HepG2 (cell line): Measurements from ENCODE around the gene EVA1A. TPM values are rescaled to one million over a fixed set of nuclear protein-coding genes. Genes with fewer than 3 reads are reported as not detected.

ENCODE experiments used
- ATAC-seq: fragments of 200-7000 bp; cut with Tn5 transposase; 3 replicates; pipeline ENCODE4 v1.9.1; 2020; ENCODE audit warnings: mild to moderate bottlenecking, moderate library complexity
- BruUV-seq: library from RNA; stranded (reverse); fragments of 400-500 nt; replicated peaks from 2 replicates; lab custom pipeline; 2021; lab: Mats Ljungman, UMichigan
- CTCF ChIA-PET: fragments of 300-600 bp; formaldehyde crosslinking; extraction: SDS; loops from one replicate; lab custom pipeline; 2021; ENCODE audit warnings: low total read pairs, inconsistent platforms, low intra/inter-chr PET ratio; lab: Yijun Ruan, JAX
- POLR2A ChIA-PET: fragments of 350-600 bp; sonication (Branson Sonifier 250); formaldehyde crosslinking; loops from one replicate; lab custom pipeline; 2020; ENCODE audit warnings: antibody characterized with exemption, inconsistent platforms; lab: Yijun Ruan, JAX
- DNase-seq: peaks from one replicate; pipeline ENCODE4 v3.0.0-alpha.2; 2015; ENCODE audit warnings: low spot score
- FAIRE-seq: peaks from 3 replicates; lab custom pipeline; 2011; peaks lifted over from hg19 to GRCh38; lab: Jason Lieb, UNC
- H2AFZ ChIP-seq: one replicate; pipeline ENCODE4 v1.6.1; 2011; ENCODE audit warnings: low read length, inconsistent platforms
- H3K27ac ChIP-seq: fragments of 300-600 bp; 3 replicates; pipeline ENCODE4 v1.8.0; 2011; ENCODE audit warnings: mixed run types, mild to moderate bottlenecking, mixed read lengths, low read length, inconsistent platforms; ENCODE audit not compliant: insufficient read depth; ENCODE audit errors: extremely low read length
- H3K27me3 ChIP-seq, 2 experiments: fragments of 200-600 bp in 1 of 2; 2 replicates in 1 of 2; 3 replicates in 1 of 2; pipeline versions ENCODE4 v1.6.0 to v1.8.0; 2011; ENCODE audit warnings: low read length in 2 of 2, mild to moderate bottlenecking in 2 of 2, moderate library complexity in 2 of 2, inconsistent platforms in 1 of 2; ENCODE audit not compliant: insufficient read depth in 2 of 2, control insufficient read depth in 1 of 2
- H3K36me3 ChIP-seq, 2 experiments: fragments of 200-600 bp in 1 of 2; replicated peaks in 1 of 2; 2 replicates in 1 of 2; 3 replicates in 1 of 2; pipeline versions ENCODE4 v1.5.1 to v1.8.0; 2011; ENCODE audit warnings: low read length in 2 of 2, inconsistent platforms in 1 of 2; ENCODE audit not compliant: insufficient read depth in 2 of 2, control insufficient read depth in 1 of 2
- H3K4me1 ChIP-seq: 2 replicates; pipeline ENCODE4 v1.5.1; 2012; ENCODE audit warnings: low read length, inconsistent platforms; ENCODE audit not compliant: insufficient read depth
- H3K4me2 ChIP-seq: 2 replicates; pipeline ENCODE4 v1.6.0; 2011; ENCODE audit warnings: low read depth, low read length, inconsistent platforms
- H3K4me3 ChIP-seq, 3 experiments: fragments of 200-600 bp in 1 of 3; sonication (generic), shearing (Covaris generic) in 1 of 3; replicated peaks in 1 of 3; 2 replicates each; pipeline ENCODE4 v1.5.1; 2011 to 2016; ENCODE audit warnings: low read length in 3 of 3, inconsistent platforms in 2 of 3, low read depth in 2 of 3, mild to moderate bottlenecking in 2 of 3, control low read depth in 1 of 3, mixed read lengths in 1 of 3; ENCODE audit not compliant: insufficient read depth in 1 of 3
- H3K79me2 ChIP-seq: one replicate; pipeline ENCODE4 v1.6.1; 2011; ENCODE audit warnings: low read length, inconsistent platforms; ENCODE audit not compliant: insufficient read depth
- H3K9ac ChIP-seq: 2 replicates; pipeline ENCODE4 v1.6.0; 2011; ENCODE audit warnings: mild to moderate bottlenecking, low read depth, low read length, inconsistent platforms; ENCODE audit not compliant: insufficient read depth
- H3K9me3 ChIP-seq: 2 replicates; pipeline ENCODE4 v1.5.1; 2012; ENCODE audit warnings: mild to moderate bottlenecking, low read length
- H4K20me1 ChIP-seq: 2 replicates; pipeline ENCODE4 v1.6.0; 2011; ENCODE audit warnings: inconsistent platforms, mild to moderate bottlenecking, low read length, moderate library complexity; ENCODE audit not compliant: insufficient read depth
- EP300 ChIP-seq, 3 experiments: sonication (generic) in 1 of 3; formaldehyde crosslinking in 1 of 3; IDR thresholded peaks; 2 replicates each; pipeline versions ENCODE4 v1.5.1 to v1.6.1; 2011 to 2020; ENCODE audit warnings: low read depth in 2 of 3, low read length in 2 of 3, borderline replicate concordance in 1 of 3, improper control_type of control experiment in 1 of 3, mild to moderate bottlenecking in 1 of 3, missing genetic modification reagents in 1 of 3, moderate library complexity in 1 of 3
- GTF2F1 ChIP-seq: fragments of 150-350 bp; IDR thresholded peaks from 2 replicates; pipeline ENCODE4 v1.6.1; 2014; ENCODE audit warnings: low read length
- HES4 ChIP-seq: sonication (generic); formaldehyde crosslinking; IDR thresholded peaks from 2 replicates; pipeline ENCODE4 v1.9.0; 2021; ENCODE audit warnings: mild to moderate bottlenecking, missing genetic modification reagents, borderline replicate concordance
- HNRNPK ChIP-seq: fragments of 200-400 bp; formaldehyde crosslinking; IDR thresholded peaks from 2 replicates; pipeline ENCODE4 v1.6.1; 2018; ENCODE audit warnings: low read length, low read depth, moderate library complexity, mild to moderate bottlenecking; ENCODE audit not compliant: poor library complexity, severe bottlenecking
- MAFF ChIP-seq: IDR thresholded peaks from 2 replicates; pipeline ENCODE4 v1.6.1; 2011; ENCODE audit warnings: low read depth, low read length, improper control_type of control experiment
- RXRB ChIP-seq: IDR thresholded peaks from 2 replicates; pipeline ENCODE4 v1.6.1; 2016; ENCODE audit warnings: borderline replicate concordance, missing genetic modification reagents, missing compliant biosample characterization
- TMF1 ChIP-seq: sonication (generic); formaldehyde crosslinking; IDR thresholded peaks from 2 replicates; pipeline ENCODE4 v1.8.1; 2022; ENCODE audit warnings: low read depth, missing genetic modification reagents
- ZNF317 ChIP-seq: sonication (generic); formaldehyde crosslinking; IDR thresholded peaks from 2 replicates; pipeline ENCODE4 v1.5.0; 2020; ENCODE audit warnings: mild to moderate bottlenecking, missing genetic modification reagents
- WGBS: methylation state at CpG from one replicate; pipeline ENCODE4 v1.1.6; 2017; ENCODE audit warnings: low lambda C conversion rate; 5-methylcytosine and 5-hydroxymethylcytosine counted together
- in situ Hi-C: cut with HindIII; loops from 2 replicates; pipeline ENCODE4 v1.10.0; 2017; ENCODE audit warnings: low pct_unique_long_range_greater_than_20kb; ENCODE audit not compliant: extremely low pct_ligation_motif_present
- intact Hi-C: fragments of 100-400 bp; cut with micrococcal nuclease; formaldehyde crosslinking; loops from one replicate; pipeline ENCODE4 v1.10.0; 2022; ENCODE audit not compliant: unreplicated experiment
- polyA plus RNA-seq, 8 experiments: library from polyadenylated mRNA; depleted of rRNA in 3 of 8; stranded (reverse) in 7 of 8; unstranded in 1 of 8; fragments of >200 nt; fragmentation: Illumina TruSeq in 4 of 8; extraction: Trizol in 4 of 8; gene quantifications; 2 replicates each; pipeline versions ENCODE4 v1.2.1 to v1.2.3, GENCODE V29; 2011 to 2016; ENCODE audit warnings: low read depth in 4 of 8, missing spikeins in 1 of 8, mixed read lengths in 1 of 8; ENCODE audit not compliant: insufficient read depth in 1 of 8
- total RNA-seq, 5 experiments: library from RNA; depleted of rRNA; stranded (reverse); fragments of >200 nt; fragmentation: Illumina TruSeq; extraction: Trizol; gene quantifications; 2 replicates each; pipeline ENCODE4 v1.2.3, GENCODE V29; 2016; ENCODE audit warnings: low read depth in 1 of 5
- TF ChIP-seq, protein P1 (sequence below): sonication (generic); formaldehyde crosslinking; IDR thresholded peaks from 2 replicates; pipeline ENCODE4 v1.5.1; 2020; ENCODE audit warnings: mild to moderate bottlenecking, missing genetic modification reagents
- TF ChIP-seq, protein P2 (sequence below), 2 experiments: sonication (generic) in 1 of 2; formaldehyde crosslinking in 1 of 2; IDR thresholded peaks; 2 replicates each; pipeline versions ENCODE4 v1.4.0 to v1.6.1; 2016 to 2020; ENCODE audit warnings: borderline replicate concordance in 1 of 2, low read depth in 1 of 2, mild to moderate bottlenecking in 1 of 2, missing genetic modification reagents in 1 of 2

The EVA1A gene
- total and polyA plus RNA-seq, 2 of the 13 experiments (the other 11 are each of a cell fraction or from before 2014, with no cell fraction given) = 57.5 to 57.8 TPM

DNA sequence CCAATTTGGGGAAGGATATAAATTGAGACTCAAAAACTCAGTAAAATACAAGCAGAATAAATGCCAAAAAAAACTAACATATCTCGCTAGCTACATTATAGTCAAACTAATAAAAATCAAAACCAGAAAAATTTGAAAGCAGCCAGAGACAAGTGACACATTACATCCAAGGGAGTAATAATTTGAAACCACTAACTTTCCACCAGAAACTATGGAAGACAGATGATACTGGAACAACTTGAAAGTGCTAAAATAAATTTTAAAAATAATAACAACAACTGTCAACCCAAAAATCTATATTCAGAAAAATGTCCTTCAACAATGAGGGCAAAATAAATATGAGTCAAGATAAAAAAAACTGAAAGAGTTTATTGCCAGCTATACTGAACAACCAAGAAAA, 110.7 kb downstream of the EVA1A start:
- H3K9me3 ChIP-seq = no peaks in the 10 kb centered on the region
- FAIRE-seq = no peak
- no peak overlapping the region for H3K4me3 ChIP-seq
- no peak overlapping the region for H3K27ac ChIP-seq
- BruUV-seq = no TSS peak
- H3K4me1 ChIP-seq = no peaks in the 10 kb centered on the region
- ATAC-seq = no peak
- CTCF ChIA-PET = no interaction called here
- H3K36me3 ChIP-seq = no peaks in the 10 kb centered on the region
- intact Hi-C loops = no loop called here
- 67% methylated on average over 1 of the region's 1 CpG for WGBS
- H3K27me3 ChIP-seq = no peaks in the 10 kb centered on the region
- in situ Hi-C loops = no loop called here
- TF ChIP-seq, protein P1, sequence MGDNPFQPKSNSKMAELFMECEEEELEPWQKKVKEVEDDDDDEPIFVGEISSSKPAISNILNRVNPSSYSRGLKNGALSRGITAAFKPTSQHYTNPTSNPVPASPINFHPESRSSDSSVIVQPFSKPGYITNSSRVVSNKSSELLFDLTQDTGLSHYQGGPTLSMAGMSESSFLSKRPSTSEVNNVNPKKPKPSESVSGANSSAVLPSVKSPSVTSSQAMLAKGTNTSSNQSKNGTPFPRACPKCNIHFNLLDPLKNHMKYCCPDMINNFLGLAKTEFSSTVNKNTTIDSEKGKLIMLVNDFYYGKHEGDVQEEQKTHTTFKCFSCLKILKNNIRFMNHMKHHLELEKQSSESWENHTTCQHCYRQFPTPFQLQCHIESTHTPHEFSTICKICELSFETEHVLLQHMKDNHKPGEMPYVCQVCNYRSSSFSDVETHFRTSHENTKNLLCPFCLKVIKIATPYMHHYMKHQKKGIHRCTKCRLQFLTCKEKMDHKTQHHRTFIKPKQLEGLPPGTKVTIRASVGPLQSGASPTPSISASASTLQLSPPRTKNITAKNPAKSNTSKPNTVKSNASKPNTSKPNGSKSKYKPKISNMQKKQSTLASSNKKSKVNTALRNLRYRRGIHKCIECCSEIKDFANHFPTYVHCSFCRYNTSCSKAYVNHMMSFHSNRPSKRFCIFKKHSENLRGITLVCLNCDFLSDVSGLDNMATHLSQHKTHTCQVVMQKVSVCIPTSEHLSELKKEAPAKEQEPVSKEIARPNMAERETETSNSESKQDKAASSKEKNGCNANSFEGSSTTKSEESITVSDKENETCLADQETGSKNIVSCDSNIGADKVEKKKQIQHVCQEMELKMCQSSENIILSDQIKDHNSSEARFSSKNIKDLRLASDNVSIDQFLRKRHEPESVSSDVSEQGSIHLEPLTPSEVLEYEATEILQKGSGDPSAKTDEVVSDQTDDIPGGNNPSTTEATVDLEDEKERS (CRISPR knock-in tag) = no peak
- peak; percentile 94 for TF ChIP-seq ZNF317 (CRISPR knock-in tag)
- TF ChIP-seq, all 625 proteins: peak for 1
- no peak overlapping the region for H3K4me2 ChIP-seq
- H4K20me1 ChIP-seq = no peaks in the 10 kb centered on the region
- H3K79me2 ChIP-seq = no peaks in the 10 kb centered on the region
- POLR2A ChIA-PET = no interaction called here
- H3K9ac ChIP-seq = no peak overlapping the region
- no peak for DNase-seq
- no peak overlapping the region for H2AFZ ChIP-seq

DNA sequence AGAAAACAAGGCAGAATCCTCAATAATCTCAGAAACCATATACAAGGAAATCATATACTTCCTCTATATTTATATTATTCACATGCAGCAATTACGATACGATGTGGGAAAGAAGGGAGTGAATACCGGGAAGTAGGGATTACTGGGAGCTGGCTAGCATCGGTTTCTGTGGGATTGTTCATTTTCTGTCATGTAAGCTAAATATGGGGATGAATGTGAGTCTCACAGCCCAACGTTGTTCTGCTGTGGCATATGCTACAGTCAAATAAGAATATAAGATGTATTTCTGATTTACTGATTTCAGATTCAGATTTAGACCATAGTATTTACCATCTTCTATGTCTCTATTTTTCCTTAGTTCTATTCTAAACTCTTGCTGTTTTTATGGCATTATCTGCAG, 113.6 kb downstream of the EVA1A start:
- ATAC-seq (no peak), FAIRE-seq (no peak), DNase-seq (no peak)
- no peaks in the 10 kb centered on the region for H3K9me3 ChIP-seq
- ChIA-PET POLR2A (no interaction called here), CTCF (no interaction called here)
- no TSS peak for BruUV-seq
- intact Hi-C loops (no loop called here), in situ Hi-C loops (no loop called here)
- H2AFZ ChIP-seq = no peak overlapping the region
- no peaks in the 10 kb centered on the region for H3K36me3 ChIP-seq
- H4K20me1 ChIP-seq = no peaks in the 10 kb centered on the region
- H3K4me1 ChIP-seq = no peaks in the 10 kb centered on the region
- no peaks in the 10 kb centered on the region for H3K79me2 ChIP-seq
- WGBS = 76% methylated on average over 5 of the region's 5 CpGs
- H3K4me3 ChIP-seq = no peak overlapping the region
- no peak overlapping the region for H3K27ac ChIP-seq
- no peak overlapping the region for H3K4me2 ChIP-seq
- H3K9ac ChIP-seq = no peak overlapping the region
- H3K27me3 ChIP-seq = no peaks in the 10 kb centered on the region
- TF ChIP-seq, protein P2, sequence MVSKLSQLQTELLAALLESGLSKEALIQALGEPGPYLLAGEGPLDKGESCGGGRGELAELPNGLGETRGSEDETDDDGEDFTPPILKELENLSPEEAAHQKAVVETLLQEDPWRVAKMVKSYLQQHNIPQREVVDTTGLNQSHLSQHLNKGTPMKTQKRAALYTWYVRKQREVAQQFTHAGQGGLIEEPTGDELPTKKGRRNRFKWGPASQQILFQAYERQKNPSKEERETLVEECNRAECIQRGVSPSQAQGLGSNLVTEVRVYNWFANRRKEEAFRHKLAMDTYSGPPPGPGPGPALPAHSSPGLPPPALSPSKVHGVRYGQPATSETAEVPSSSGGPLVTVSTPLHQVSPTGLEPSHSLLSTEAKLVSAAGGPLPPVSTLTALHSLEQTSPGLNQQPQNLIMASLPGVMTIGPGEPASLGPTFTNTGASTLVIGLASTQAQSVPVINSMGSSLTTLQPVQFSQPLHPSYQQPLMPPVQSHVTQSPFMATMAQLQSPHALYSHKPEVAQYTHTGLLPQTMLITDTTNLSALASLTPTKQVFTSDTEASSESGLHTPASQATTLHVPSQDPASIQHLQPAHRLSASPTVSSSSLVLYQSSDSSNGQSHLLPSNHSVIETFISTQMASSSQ (IDR thresholded peaks at IDR 0.05; ENCODE audit: low read depth) = no peak
- TF ChIP-seq, protein P2 (CRISPR knock-in tag; IDR thresholded peaks at IDR 0.05; ENCODE audit: borderline replicate concordance) = no peak
- TF ChIP-seq TMF1 (CRISPR knock-in tag) = no peak
- TF ChIP-seq RXRB (CRISPR knock-in tag) = no peak
- no peak for TF ChIP-seq HNRNPK
- TF ChIP-seq HES4 (CRISPR knock-in tag) = no peak
- no peak for TF ChIP-seq EP300 (IDR thresholded peaks at IDR 0.05; ENCODE audit: low read depth in 2 of 2, low read length in 2 of 2)
- no peak for TF ChIP-seq EP300 (CRISPR knock-in tag; IDR thresholded peaks at IDR 0.05; ENCODE audit: borderline replicate concordance)
- no peak for TF ChIP-seq GTF2F1
- peak; percentile 73 for TF ChIP-seq MAFF
